Measurements from ENCODE around the gene STXBP4.

Gene STXBP4

GRCh38 chr17:55175788-55176427, 207.3 kb downstream of the STXBP4 start:
- DNase-seq: no peak

GRCh38 chr17:55177159-55177854, 208.7 kb downstream of the STXBP4 start:
- DNase-seq: no peak

- no peak for DNase-seq
Measured at GRCh38 chr17:55177855-55178217, 209.3 kb downstream of the STXBP4 start.

GRCh38 chr17:55186937-55187770, 218.6 kb downstream of the STXBP4 start:
- no peak for DNase-seq

GRCh38 chr17:55190748-55191147, 222.2 kb downstream of the STXBP4 start:
- DNase-seq: no peak

- DNase-seq: no peak
Measured at GRCh38 chr17:55198690-55199370, 230.3 kb downstream of the STXBP4 start.

GRCh38 chr17:55200904-55201303, 232.3 kb downstream of the STXBP4 start:
- DNase-seq: no peak

- no peak for DNase-seq
Measured at GRCh38 chr17:55201308-55201932, 232.9 kb downstream of the STXBP4 start.

- no peak for DNase-seq
Measured at GRCh38 chr17:55202896-55203295, 234.3 kb downstream of the STXBP4 start.

- no peak for DNase-seq
Measured at GRCh38 chr17:55208078-55208812, 239.7 kb downstream of the STXBP4 start.

GRCh38 chr17:55210292-55210691, 241.7 kb downstream of the STXBP4 start:
- no peak for DNase-seq

- no peak for DNase-seq
Measured at GRCh38 chr17:55212880-55213279, 244.3 kb downstream of the STXBP4 start.

- DNase-seq: no peak
Measured at GRCh38 chr17:55215711-55216110, 247.1 kb downstream of the STXBP4 start.

- no peak for DNase-seq
Measured at GRCh38 chr17:55216888-55217287, 248.3 kb downstream of the STXBP4 start.

- no peak for DNase-seq
Measured at GRCh38 chr17:55219459-55219858, 250.9 kb downstream of the STXBP4 start.

GRCh38 chr17:55219934-55220333, 251.4 kb downstream of the STXBP4 start:
- no peak for DNase-seq

Measured in stimulated activated naive CD4-positive, alpha-beta T cell treated with Interleukin-2 at 50 U/mL for 16 hours (primary cell).